ENCODE measurements around the gene NPHS2. TPM values are rescaled to one million over a fixed set of nuclear protein-coding genes. Genes with fewer than 3 reads are reported as not detected.

NPHS2 gene
- total RNA-seq, 4 donors from 2014 or later, result not detected

DNA sequence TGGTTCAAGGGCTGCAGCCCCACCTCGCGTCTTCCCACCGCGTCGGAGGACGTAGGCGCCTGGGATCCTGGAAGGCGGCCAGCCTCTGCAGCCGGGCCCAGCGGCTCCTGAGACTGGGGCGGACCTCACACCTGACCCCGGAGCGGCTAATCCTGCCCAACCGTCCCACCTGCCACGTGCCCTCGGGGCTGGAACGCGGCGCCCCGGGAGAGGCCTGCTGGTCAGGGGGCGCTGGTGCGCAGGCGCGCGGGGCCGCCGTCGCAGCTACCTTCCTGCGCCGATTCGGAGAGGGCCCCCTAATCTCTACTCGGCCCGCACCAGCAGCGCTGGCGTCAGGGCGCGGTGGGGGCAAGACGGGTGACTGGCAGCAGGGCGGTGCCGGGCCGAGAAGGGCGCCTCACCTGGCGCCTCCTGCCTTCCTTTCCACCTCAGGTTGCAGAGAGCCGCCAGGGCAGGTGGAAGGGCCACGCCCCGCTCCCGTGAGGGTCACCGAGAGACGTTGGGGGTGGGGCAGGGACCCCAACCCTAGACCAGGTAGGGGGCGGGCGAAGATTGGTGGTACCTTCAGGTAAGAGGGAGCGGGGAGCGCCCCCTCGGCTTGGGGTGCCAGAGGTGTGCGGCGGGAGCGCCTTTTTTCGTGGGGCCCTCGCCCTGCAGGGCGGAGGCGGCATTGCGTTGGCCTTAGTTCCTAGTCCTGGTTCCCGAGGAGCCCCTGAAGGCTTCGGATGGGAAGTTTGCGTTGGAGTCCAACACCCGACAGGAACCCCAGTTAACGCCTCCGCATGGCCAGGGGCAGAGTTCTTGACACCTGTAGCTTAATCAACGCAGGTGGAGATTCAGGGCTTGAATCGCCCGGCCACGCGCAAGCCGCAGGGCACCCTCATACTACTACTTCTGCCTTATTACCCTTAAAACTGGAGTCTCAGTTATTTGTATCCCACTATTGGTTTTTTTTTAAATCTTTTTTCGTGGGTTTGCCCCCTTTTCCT, 16.1 kb upstream of the NPHS2 start, which contains the start of gene TDRD5:
TSS of gene TDRD5 (plus strand) at position 241 of the 989 bp plus-strand sequence. CDS start 784 bp downstream, outside the sequence.
- peak within 1 kb of the TSS; percentile 23 for H3K27ac ChIP-seq
- peak within 1 kb of the TSS; percentile 48 for H3K4me3 ChIP-seq
- TF ChIP-seq, protein P1, sequence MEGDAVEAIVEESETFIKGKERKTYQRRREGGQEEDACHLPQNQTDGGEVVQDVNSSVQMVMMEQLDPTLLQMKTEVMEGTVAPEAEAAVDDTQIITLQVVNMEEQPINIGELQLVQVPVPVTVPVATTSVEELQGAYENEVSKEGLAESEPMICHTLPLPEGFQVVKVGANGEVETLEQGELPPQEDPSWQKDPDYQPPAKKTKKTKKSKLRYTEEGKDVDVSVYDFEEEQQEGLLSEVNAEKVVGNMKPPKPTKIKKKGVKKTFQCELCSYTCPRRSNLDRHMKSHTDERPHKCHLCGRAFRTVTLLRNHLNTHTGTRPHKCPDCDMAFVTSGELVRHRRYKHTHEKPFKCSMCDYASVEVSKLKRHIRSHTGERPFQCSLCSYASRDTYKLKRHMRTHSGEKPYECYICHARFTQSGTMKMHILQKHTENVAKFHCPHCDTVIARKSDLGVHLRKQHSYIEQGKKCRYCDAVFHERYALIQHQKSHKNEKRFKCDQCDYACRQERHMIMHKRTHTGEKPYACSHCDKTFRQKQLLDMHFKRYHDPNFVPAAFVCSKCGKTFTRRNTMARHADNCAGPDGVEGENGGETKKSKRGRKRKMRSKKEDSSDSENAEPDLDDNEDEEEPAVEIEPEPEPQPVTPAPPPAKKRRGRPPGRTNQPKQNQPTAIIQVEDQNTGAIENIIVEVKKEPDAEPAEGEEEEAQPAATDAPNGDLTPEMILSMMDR (IDR thresholded peaks at IDR 0.05), result peak in 1 of 2 donors; percentile 10
- TF ChIP-seq POLR2A (IDR thresholded peaks at IDR 0.05), result no peak
- no peak for TF ChIP-seq POLR2AphosphoS5 (IDR thresholded peaks at IDR 0.05)
- no peak for TF ChIP-seq EP300 (IDR thresholded peaks at IDR 0.05)
- WGBS, result 17% methylated on average over 43 of the region's 75 CpGs
- H3K27me3 ChIP-seq, result peaks cover 22% of the 10 kb centered on the region
- H3K9me3 ChIP-seq, result no peaks in the 10 kb centered on the region
- no peaks in the 10 kb centered on the region for H3K36me3 ChIP-seq
- DNase-seq (ENCODE audit: low spot score in 2 of 2), result no peak
- peaks cover 10% of the 10 kb centered on the region for H3K4me1 ChIP-seq

DNA sequence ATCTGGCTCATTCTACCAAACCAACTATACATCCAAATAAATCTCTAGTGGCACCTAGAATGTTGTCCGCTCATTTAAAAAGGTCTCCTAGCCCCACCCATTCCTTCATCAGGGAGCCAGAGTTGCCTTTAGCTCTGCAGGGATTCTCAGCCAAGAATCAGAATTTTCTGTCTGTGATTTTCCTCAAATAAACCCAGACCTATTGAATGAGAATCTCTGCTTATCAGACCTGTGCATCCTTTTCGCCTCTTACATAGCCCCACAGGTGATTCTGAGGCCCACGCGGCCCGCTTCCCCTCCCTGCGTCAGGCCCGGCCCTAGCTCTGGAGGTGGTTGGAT, 15.5 kb upstream of the NPHS2 start:
- peaks cover 15% of the 10 kb centered on the region for H3K4me1 ChIP-seq
- H3K27ac ChIP-seq, result no peak overlapping the region
- peak overlapping the region; percentile 48 for H3K4me3 ChIP-seq
- H3K27me3 ChIP-seq, result peaks cover 22% of the 10 kb centered on the region
- WGBS, result 21% methylated on average over 7 of the region's 7 CpGs
- H3K36me3 ChIP-seq, result no peaks in the 10 kb centered on the region
- H3K9me3 ChIP-seq, result no peaks in the 10 kb centered on the region
- DNase-seq (ENCODE audit: low spot score in 2 of 2), result no peak
- TF ChIP-seq, protein P1 (IDR thresholded peaks at IDR 0.05), result no peak
- no peak for TF ChIP-seq EP300 (IDR thresholded peaks at IDR 0.05)
- TF ChIP-seq POLR2AphosphoS5 (IDR thresholded peaks at IDR 0.05), result no peak
- no peak for TF ChIP-seq POLR2A (IDR thresholded peaks at IDR 0.05)

DNA sequence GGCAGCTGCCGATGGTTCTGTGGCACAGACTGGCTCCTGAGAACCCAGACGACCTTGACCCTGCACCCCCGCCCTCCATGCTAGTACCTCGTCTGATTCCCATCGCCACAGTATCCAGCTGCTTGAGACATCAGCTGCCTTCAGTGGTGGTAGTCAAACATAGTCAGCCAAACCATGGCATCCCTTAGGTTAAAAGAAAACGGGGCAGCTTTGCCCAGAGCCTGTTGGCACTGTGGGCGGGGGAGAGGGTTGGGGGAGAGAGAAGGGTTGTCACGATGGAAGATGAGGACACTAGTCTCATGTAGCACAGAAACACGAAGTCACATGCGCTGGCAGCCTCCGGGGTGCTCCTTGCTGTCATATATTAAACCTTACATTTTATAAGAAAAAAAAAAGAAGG, 14.9 kb upstream of the NPHS2 start:
- no peak overlapping the region for H3K27ac ChIP-seq
- peaks cover 22% of the 10 kb centered on the region for H3K27me3 ChIP-seq
- no peaks in the 10 kb centered on the region for H3K9me3 ChIP-seq
- WGBS, result 87% methylated on average over 11 of the region's 11 CpGs
- H3K4me3 ChIP-seq, result no peak overlapping the region
- peaks cover 17% of the 10 kb centered on the region for H3K4me1 ChIP-seq
- TF ChIP-seq POLR2AphosphoS5 (IDR thresholded peaks at IDR 0.05), result no peak
- no peak for TF ChIP-seq EP300 (IDR thresholded peaks at IDR 0.05)
- TF ChIP-seq POLR2A (IDR thresholded peaks at IDR 0.05), result no peak
- TF ChIP-seq, protein P1 (IDR thresholded peaks at IDR 0.05), result no peak
- H3K36me3 ChIP-seq, result no peaks in the 10 kb centered on the region
- DNase-seq (ENCODE audit: low spot score in 2 of 2), result no peak

DNA sequence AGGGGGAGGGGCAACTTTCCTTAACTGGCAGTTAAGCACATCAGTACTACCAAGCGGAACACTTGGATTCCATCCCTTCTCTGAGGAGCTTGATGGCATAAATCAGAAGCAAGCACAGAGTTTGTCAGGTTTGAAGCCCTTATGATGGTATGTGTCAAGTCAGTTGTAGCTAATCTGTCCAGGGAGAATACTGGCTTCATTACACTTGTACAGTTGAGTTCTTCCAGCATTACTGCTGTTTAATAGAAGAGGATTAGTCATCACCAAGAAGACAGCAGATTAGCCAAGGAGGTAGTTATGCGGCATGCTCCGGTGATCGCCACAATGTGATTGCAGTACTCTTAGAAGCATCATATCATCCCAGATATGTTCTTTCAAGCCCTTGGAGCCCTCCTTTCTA, 13.8 kb upstream of the NPHS2 start:
- WGBS, result 83% methylated on average over 4 of the region's 4 CpGs
- Histone ChIP-seq H3K27me3 (peaks cover 22% of the 10 kb centered on the region), H3K4me3 (no peak overlapping the region), H3K36me3 (no peaks in the 10 kb centered on the region), H3K9me3 (no peaks in the 10 kb centered on the region), H3K27ac (no peak overlapping the region), H3K4me1 (peaks cover 17% of the 10 kb centered on the region)
- no peak for DNase-seq (ENCODE audit: low spot score in 2 of 2)
- TF ChIP-seq EP300 (IDR thresholded peaks at IDR 0.05) (no peak), POLR2AphosphoS5 (IDR thresholded peaks at IDR 0.05) (no peak), POLR2A (IDR thresholded peaks at IDR 0.05) (no peak)
- TF ChIP-seq, protein P1 (IDR thresholded peaks at IDR 0.05), result no peak

DNA sequence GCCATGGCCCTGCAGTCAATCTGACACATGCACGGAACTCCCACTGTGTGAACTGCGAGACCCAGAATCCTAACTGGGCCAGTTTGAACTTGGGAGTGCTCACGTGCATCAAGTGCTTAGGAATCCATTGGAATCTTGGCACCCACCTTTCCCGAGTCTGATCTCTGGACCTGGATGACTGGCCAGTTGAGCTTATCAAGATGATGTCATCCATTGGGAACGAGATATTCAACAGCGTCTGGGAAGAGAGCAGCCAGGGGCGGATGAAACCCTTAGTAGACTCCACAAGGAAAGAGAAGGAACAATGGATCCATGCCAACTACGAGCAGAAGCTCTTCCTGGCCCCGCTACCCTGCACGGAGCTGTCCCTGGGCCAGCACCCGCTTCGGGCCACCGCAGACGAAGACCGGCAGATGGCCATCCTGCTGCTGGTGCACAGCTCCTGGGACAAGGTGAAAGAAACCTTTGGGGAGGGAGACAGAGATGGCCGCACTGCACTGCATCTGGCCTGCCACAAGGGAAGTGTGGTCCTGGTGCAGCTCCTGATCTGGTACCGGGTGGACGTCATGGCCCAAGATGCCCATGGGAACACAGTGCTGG, 12.8 kb upstream of the NPHS2 start:
- no peak overlapping the region for H3K4me3 ChIP-seq
- WGBS, result 93% methylated on average over 15 of the region's 18 CpGs
- DNase-seq (ENCODE audit: low spot score in 2 of 2), result no peak
- H3K4me1 ChIP-seq, result peaks cover 17% of the 10 kb centered on the region
- no peaks in the 10 kb centered on the region for H3K36me3 ChIP-seq
- TF ChIP-seq, protein P1 (IDR thresholded peaks at IDR 0.05), result no peak
- TF ChIP-seq POLR2A (IDR thresholded peaks at IDR 0.05) (no peak), POLR2AphosphoS5 (IDR thresholded peaks at IDR 0.05) (no peak), EP300 (IDR thresholded peaks at IDR 0.05) (no peak)
- H3K9me3 ChIP-seq, result no peaks in the 10 kb centered on the region
- H3K27me3 ChIP-seq, result peaks cover 22% of the 10 kb centered on the region
- no peak overlapping the region for H3K27ac ChIP-seq

All from suprapubic skin (tissue), 4 donors.